K562 (cell line): Measurements from ENCODE around the gene TRIP10. TPM values are rescaled to one million over a fixed set of nuclear protein-coding genes. Genes with fewer than 3 reads are reported as not detected.

ENCODE experiments used
- ATAC-seq: fragments of 200-7000 bp; cut with Tn5 transposase; 3 replicates; pipeline ENCODE4 v1.9.1; 2020; ENCODE audit warnings: moderate library complexity
- BruUV-seq: library from RNA; stranded (reverse); fragments of 400-500 nt; replicated peaks from 2 replicates; lab custom pipeline; 2021; lab: Mats Ljungman, UMichigan
- CTCF ChIA-PET: fragments of 300-600 bp; formaldehyde crosslinking; extraction: SDS; loops from one replicate; lab custom pipeline; 2021; ENCODE audit warnings: low intra/inter-chr PET ratio; lab: Yijun Ruan, JAX
- POLR2A ChIA-PET: fragments of 300-600, 350-650 bp; sonication (Branson Sonifier 250); formaldehyde crosslinking; extraction: SDS; loops from one replicate; lab custom pipeline; 2021; ENCODE audit warnings: antibody characterized with exemption, inconsistent platforms; lab: Yijun Ruan, JAX
- DNase-seq, 4 experiments: peaks; one replicate each; pipeline versions ENCODE4 v3.0.0 to v3.0.0-alpha.2; 2011 to 2018; ENCODE audit warnings: low spot score in 3 of 4, mixed read lengths in 3 of 4; ENCODE audit errors: extremely low read depth in 1 of 4
- FAIRE-seq: peaks from 2 replicates; lab custom pipeline; 2011; peaks lifted over from hg19 to GRCh38; lab: Jason Lieb, UNC
- H2AFZ ChIP-seq: 2 replicates; pipeline ENCODE4 v1.6.0; 2011; ENCODE audit warnings: low read depth, low read length, control low read depth, inconsistent platforms
- H3K27ac ChIP-seq: fragments of 200-600 bp; 3 replicates; pipeline ENCODE4 v1.8.0; 2011; ENCODE audit warnings: low read depth, mild to moderate bottlenecking, control low read depth, inconsistent platforms, low read length, moderate library complexity, mixed read lengths; ENCODE audit errors: extremely low read depth
- H3K27me3 ChIP-seq, 2 experiments: fragments of 300-600 bp in 1 of 2; 2 replicates in 1 of 2; 3 replicates in 1 of 2; pipeline versions ENCODE4 v1.6.0 to v1.8.0; 2011; ENCODE audit warnings: inconsistent platforms in 2 of 2, low read length in 2 of 2, mild to moderate bottlenecking in 1 of 2, mixed read lengths in 1 of 2, moderate library complexity in 1 of 2; ENCODE audit not compliant: control insufficient read depth in 2 of 2, insufficient read depth in 2 of 2
- H3K36me3 ChIP-seq: fragments of 300-600 bp; 3 replicates; pipeline ENCODE4 v1.8.0; 2011; ENCODE audit warnings: mild to moderate bottlenecking, low read length, inconsistent platforms; ENCODE audit not compliant: control insufficient read depth, insufficient read depth
- H3K4me1 ChIP-seq, 2 experiments: fragments of 200-600 bp in 1 of 2; replicated peaks in 1 of 2; 2 replicates in 1 of 2; 3 replicates in 1 of 2; pipeline versions ENCODE4 v1.5.1 to v1.8.0; 2011; ENCODE audit warnings: inconsistent platforms in 2 of 2, low read length in 2 of 2, mild to moderate bottlenecking in 1 of 2, mixed read lengths in 1 of 2, moderate library complexity in 1 of 2; ENCODE audit not compliant: control insufficient read depth in 2 of 2, insufficient read depth in 2 of 2
- H3K4me2 ChIP-seq: 2 replicates; pipeline ENCODE4 v1.6.1; 2011; ENCODE audit warnings: low read length, control low read depth, inconsistent platforms, mixed read lengths; ENCODE audit not compliant: insufficient read depth
- H3K4me3 ChIP-seq: fragments of 200-600 bp; sonication (generic), shearing (Covaris generic); 2 replicates; pipeline ENCODE4 v1.5.1; 2016; ENCODE audit warnings: control low read depth, inconsistent platforms
- H3K79me2 ChIP-seq: fragments of 200-600 bp; 3 replicates; pipeline ENCODE4 v1.8.0; 2011; ENCODE audit warnings: low read length, inconsistent platforms; ENCODE audit not compliant: control insufficient read depth, insufficient read depth
- H3K9ac ChIP-seq, 2 experiments: 2 replicates each; pipeline versions ENCODE4 v1.6.0 to v1.6.1; 2011; ENCODE audit warnings: low read depth in 2 of 2, low read length in 2 of 2, control low read depth in 1 of 2, inconsistent platforms in 1 of 2, mild to moderate bottlenecking in 1 of 2, mixed read lengths in 1 of 2; ENCODE audit not compliant: insufficient read depth in 1 of 2
- H3K9me1 ChIP-seq: one replicate; pipeline ENCODE4 v1.6.0; 2011; ENCODE audit warnings: inconsistent platforms, mild to moderate bottlenecking, low read length, moderate library complexity; ENCODE audit not compliant: control insufficient read depth, insufficient read depth
- H3K9me3 ChIP-seq: replicated peaks from 2 replicates; pipeline ENCODE4 v1.5.1; 2011; ENCODE audit warnings: low read depth, low read length, inconsistent platforms; ENCODE audit not compliant: control insufficient read depth, insufficient read depth
- H4K20me1 ChIP-seq: replicated peaks from 2 replicates; pipeline ENCODE4 v1.6.1; 2011; ENCODE audit warnings: low read length, inconsistent platforms, mixed read lengths; ENCODE audit not compliant: control insufficient read depth, insufficient read depth
- EP400 ChIP-seq: fragments of 450-650 bp; IDR thresholded peaks from 2 replicates; pipeline ENCODE4 v1.6.1; 2017; ENCODE audit warnings: antibody characterized with exemption, mild to moderate bottlenecking, moderate library complexity
- HSF4 ChIP-seq: fragments of 250-450 bp; sonication (Bioruptor Pico); IDR thresholded peaks from 2 replicates; pipeline ENCODE4 v2.1.2; 2022; ENCODE audit warnings: mild to moderate bottlenecking, moderate library complexity, borderline replicate concordance
- KDM1A ChIP-seq, 2 experiments: fragments of 450-650 bp; IDR thresholded peaks; 2 replicates each; pipeline ENCODE4 v1.6.1; 2016; ENCODE audit warnings: mild to moderate bottlenecking in 2 of 2
- MAFK ChIP-seq: IDR thresholded peaks from 2 replicates; pipeline ENCODE4 v1.6.1; 2011; ENCODE audit warnings: low read length, improper control_type of control experiment
- PPARD ChIP-seq: fragments of 250-450 bp; sonication (Bioruptor Pico); IDR thresholded peaks from 2 replicates; pipeline ENCODE4 v1.8.0; 2022; ENCODE audit warnings: inconsistent platforms, mild to moderate bottlenecking, moderate library complexity
- ZFX ChIP-seq: sonication (generic); formaldehyde crosslinking; IDR thresholded peaks from 2 replicates; pipeline ENCODE4 v1.8.0; 2022; ENCODE audit warnings: mild to moderate bottlenecking, missing genetic modification reagents, moderate library complexity
- ZKSCAN1 ChIP-seq: fragments of 150-350 bp; IDR thresholded peaks from 2 replicates; pipeline ENCODE4 v1.6.1; 2016; ENCODE audit warnings: low read depth, low read length
- WGBS: fragments of 100-300 bp; shearing (Covaris generic); methylation state at CpG from one replicate; pipeline ENCODE4 v1.1.6; 2016; ENCODE audit warnings: low coverage, mixed read lengths; ENCODE audit not compliant: insufficient coverage; ENCODE audit errors: missing lambda C conversion rate; 5-methylcytosine and 5-hydroxymethylcytosine counted together
- in situ Hi-C: fragments of 300-500 bp; cut with MboI; formaldehyde crosslinking; loops from 4 replicates; pipeline ENCODE4 v1.15.0; 2018; ENCODE audit warnings: inconsistent platforms, mixed read lengths
- intact Hi-C: fragments of 100-400 bp; cut with micrococcal nuclease; formaldehyde crosslinking; loops from 2 replicates; pipeline ENCODE4 v1.14.2; 2022
- polyA plus RNA-seq, 8 experiments: library from polyadenylated mRNA; depleted of rRNA in 4 of 8; stranded (reverse) in 5 of 8; unstranded in 3 of 8; fragments of >200 nt; fragmentation: Nextera tagmentation in 2 of 8; fragmentation: Illumina TruSeq in 1 of 8; extraction: Ambion mirVana in 2 of 8; extraction: Trizol in 1 of 8; gene quantifications; 2 replicates each; pipeline versions ENCODE4 v1.2.1 to v1.2.3, GENCODE V29; 2011 to 2014; ENCODE audit warnings: inconsistent platforms in 1 of 8, missing spikeins in 1 of 8
- total RNA-seq, 7 experiments: library from RNA; depleted of rRNA in 6 of 7; stranded (reverse); fragments of >200 nt in 6 of 7; fragmentation: Illumina TruSeq in 2 of 7; extraction: Trizol in 2 of 7; gene quantifications; 2 replicates each; pipeline versions ENCODE4 v1.2.1 to v1.2.3, GENCODE V29; 2011 to 2021; ENCODE audit warnings: low replicate concordance in 1 of 7

TRIP10 gene
- total and polyA plus RNA-seq, 9 of the 15 experiments (the other 6 are each of a cell fraction or from before 2014, with no cell fraction given) = 1.2 to 66.8 (median 36.1) TPM

- TF ChIP-seq KDM1A (IDR thresholded peaks at IDR 0.05) = peak in 1 of 2 experiments; percentile 38; a peak in 1 of 4 replicates
- TF ChIP-seq PPARD = no peak
- TF ChIP-seq ZKSCAN1 = no peak
Measured at GRCh38 chr19:6779206-6779605, 39.7 kb downstream of the TRIP10 start (continued).

- Histone ChIP-seq H3K4me1 (no peaks in the 10 kb centered on the region), H3K4me2 (no peak overlapping the region), H4K20me1 (no peaks in the 10 kb centered on the region), H3K36me3 (no peaks in the 10 kb centered on the region), H3K4me3 (no peak overlapping the region), H3K9me1 (no peaks in the 10 kb centered on the region), H2AFZ (no peak overlapping the region), H3K27ac (no peak overlapping the region), H3K9me3 (no peaks in the 10 kb centered on the region), H3K9ac (no peak overlapping the region), H3K27me3 (no peaks in the 10 kb centered on the region), H3K79me2 (no peaks in the 10 kb centered on the region)
- TF ChIP-seq ZFX (no peak), HSF4 (CRISPR knock-in tag) (no peak), MAFK (no peak), EP400 (no peak)
- FAIRE-seq (no peak), ATAC-seq (no peak), DNase-seq (no peak)
- in situ Hi-C loops = no loop called here
- CTCF ChIA-PET = no interaction called here
- intact Hi-C loops = no loop called here
- no TSS peak for BruUV-seq
- 70% methylated on average over 4 of the region's 4 CpGs for WGBS
- POLR2A ChIA-PET = interaction anchor here (0.6 kb wide), 1 partner anchor 1264 kb away, joined by 4 read pairs; no protein-coding TSS in a partner anchor
Measured at GRCh38 chr19:6787393-6787792, 47.9 kb downstream of the TRIP10 start.
